ENCODE measurements around the gene TANC2.

The TANC2 gene

GRCh38 chr17:62965686-62966425, at the start of gene TANC2:
TANC2 (plus strand) TSS chr17:62966235; CDS start chr17:63009560, 43,325 bp downstream.
- peak; percentile 83 to 88 for DNase-seq

GRCh38 chr17:62916684-62917571, 49.1 kb upstream of the TANC2 start:
- no peak for DNase-seq

- no peak for DNase-seq
Observed at GRCh38 chr17:62919388-62919787, 46.6 kb upstream of the TANC2 start.

GRCh38 chr17:62920300-62920699, 45.7 kb upstream of the TANC2 start:
- no peak for DNase-seq

GRCh38 chr17:62921817-62922216, 44.2 kb upstream of the TANC2 start:
- no peak for DNase-seq

GRCh38 chr17:62923258-62924150, 42.5 kb upstream of the TANC2 start:
- no peak for DNase-seq

- DNase-seq: no peak
Observed at GRCh38 chr17:62925267-62925836, 40.7 kb upstream of the TANC2 start.

- DNase-seq: no peak
Observed at GRCh38 chr17:62927083-62927482, 39.0 kb upstream of the TANC2 start.

GRCh38 chr17:62929320-62929719, 36.7 kb upstream of the TANC2 start:
- DNase-seq: no peak

- DNase-seq: no peak
Observed at GRCh38 chr17:62931101-62931500, 34.9 kb upstream of the TANC2 start.

- DNase-seq: no peak
Observed at GRCh38 chr17:62933501-62934385, 32.3 kb upstream of the TANC2 start.

GRCh38 chr17:62935098-62935497, 30.9 kb upstream of the TANC2 start:
- no peak for DNase-seq

GRCh38 chr17:62935523-62935922, 30.5 kb upstream of the TANC2 start:
- DNase-seq: no peak

- DNase-seq: no peak
Observed at GRCh38 chr17:62937606-62938005, 28.4 kb upstream of the TANC2 start.

- DNase-seq: no peak
Observed at GRCh38 chr17:62941358-62941991, 24.6 kb upstream of the TANC2 start.

GRCh38 chr17:62948370-62948769, 17.7 kb upstream of the TANC2 start:
- no peak for DNase-seq

- no peak for DNase-seq
Observed at GRCh38 chr17:62949036-62949435, 17.0 kb upstream of the TANC2 start.

- no peak for DNase-seq
Observed at GRCh38 chr17:62950067-62950466, 16.0 kb upstream of the TANC2 start.

GRCh38 chr17:62955841-62956352, 10.1 kb upstream of the TANC2 start:
- DNase-seq: no peak

GRCh38 chr17:62963296-62963695, 2.7 kb upstream of the TANC2 start:
- DNase-seq: no peak

- DNase-seq: no peak
Observed at GRCh38 chr17:62964506-62964905, 1.5 kb upstream of the TANC2 start.

Data from hippocampal formation (tissue), 2 donors.